NCI-H1694 treated with DMSO at 0.1 percent for 48 hours (cell line): Measurements from ENCODE around the gene ITGB5.

Experiments
- DNase-seq: peaks from one replicate; lab custom pipeline; 2025; lab: John Stamatoyannopoulos, UW

ITGB5 gene

DNA sequence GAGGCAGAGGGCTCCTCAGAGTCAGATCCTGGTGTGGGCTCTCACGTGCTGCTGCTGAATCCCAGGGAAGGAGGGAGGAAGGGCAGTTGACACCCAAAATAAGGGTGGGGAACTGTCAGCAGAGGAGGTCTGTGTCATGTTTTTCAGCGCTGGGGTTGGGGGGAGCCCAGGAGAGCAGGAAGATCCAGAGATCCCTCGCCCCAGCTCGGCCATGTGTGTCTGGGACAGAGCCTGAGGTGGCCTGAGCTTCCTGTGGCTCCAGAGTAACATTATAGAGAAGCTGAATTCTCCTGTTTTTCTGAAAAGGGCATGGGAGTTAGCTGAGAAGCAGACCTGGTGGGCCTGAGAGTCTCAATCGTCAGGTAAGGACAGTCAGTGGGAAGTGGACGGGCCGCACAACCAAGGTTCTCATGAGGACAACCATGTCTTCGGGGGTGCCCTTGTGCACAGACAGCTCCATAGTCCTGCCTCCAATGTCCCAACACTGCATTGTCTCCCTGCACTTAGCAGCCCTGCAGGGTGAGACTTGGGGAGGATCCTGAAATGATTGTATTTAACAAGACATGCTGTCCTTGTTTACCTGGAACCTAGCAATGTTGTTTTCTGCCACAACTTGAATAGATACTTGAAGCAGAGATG, 138.5 kb downstream of the ITGB5 start:
- no peak for DNase-seq

GRCh38 chr3:124747111-124747981, 139.8 kb downstream of the ITGB5 start:
- DNase-seq = no peak

- no peak for DNase-seq
These were observed 141.4 kb downstream of the ITGB5 start for GRCh38 chr3:124745756-124746155.

DNA sequence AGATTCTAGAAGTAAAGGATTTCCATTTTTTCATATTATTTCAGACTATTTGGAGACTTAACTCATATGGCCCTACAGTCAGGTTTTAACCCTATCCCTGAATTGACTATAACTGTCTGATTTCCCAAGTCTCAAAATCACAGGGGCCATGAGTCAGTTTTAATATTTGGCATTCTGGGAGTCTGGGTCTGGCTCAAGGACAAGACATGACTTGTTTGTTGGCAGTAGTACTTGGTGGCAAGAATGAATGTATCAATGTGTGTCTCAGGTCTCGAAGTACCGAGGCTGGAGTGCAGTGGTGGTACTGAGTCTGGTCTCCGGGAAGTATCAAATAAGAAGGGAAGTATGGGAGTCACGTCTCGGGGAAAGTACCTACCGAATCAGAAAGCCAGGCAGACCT, 146.1 kb downstream of the ITGB5 start:
- DNase-seq = no peak

DNA sequence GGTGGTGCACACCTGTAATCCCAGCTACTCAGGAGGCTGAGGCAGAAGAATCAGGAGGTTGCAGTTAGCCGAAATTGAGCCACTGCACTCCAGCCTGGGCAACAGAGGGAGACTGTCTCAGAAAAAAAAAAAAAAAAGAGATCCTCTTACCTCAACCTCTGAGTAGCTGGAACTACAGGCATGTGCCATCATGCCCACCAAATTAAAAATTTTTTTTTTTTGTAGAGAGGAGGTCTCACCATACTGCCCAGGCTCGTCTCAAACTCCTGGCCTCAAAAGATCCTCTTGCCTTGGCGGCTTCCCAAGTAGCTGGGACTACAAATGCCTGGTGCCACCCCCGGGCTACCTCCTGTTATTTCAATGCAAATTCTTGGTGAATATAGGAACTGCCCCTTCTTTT, 155.4 kb downstream of the ITGB5 start:
- no peak for DNase-seq

- DNase-seq = no peak
These were observed 156.2 kb downstream of the ITGB5 start for GRCh38 chr3:124730941-124731297.

GRCh38 chr3:124730129-124730940, 156.8 kb downstream of the ITGB5 start, which contains the start of gene UMPS:
Gene UMPS, plus strand, starts transcription at chr3:124730452. Its CDS starts 20 bp downstream, at chr3:124730472.
- DNase-seq = peak; percentile 83

DNA sequence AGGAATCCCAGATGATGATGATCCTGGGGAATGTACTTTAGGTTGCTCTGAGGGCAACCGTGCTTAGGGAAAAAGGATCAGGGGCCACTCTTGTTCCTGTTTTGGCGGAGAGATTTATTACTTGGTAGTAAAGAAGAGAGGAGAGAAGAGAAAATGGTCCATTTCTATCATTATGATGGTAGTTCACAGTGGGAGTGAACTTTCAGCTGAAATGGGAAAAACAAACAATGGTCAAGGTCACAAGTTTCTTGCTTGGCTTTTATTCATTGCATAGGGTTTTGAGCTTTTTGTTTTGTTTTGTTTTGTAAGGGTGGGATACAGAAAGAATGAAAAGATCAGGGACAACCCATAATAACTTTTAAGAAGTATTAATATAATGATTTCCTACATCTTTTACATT, 164.6 kb downstream of the ITGB5 start:
- DNase-seq = no peak

- no peak for DNase-seq
These were observed 172.8 kb downstream of the ITGB5 start for GRCh38 chr3:124714223-124714853.
